Astrocyte of the cerebellum (primary cell): ENCODE data around the gene OR2B6.

ENCODE experiments used
- DNase-seq: peaks from one replicate; pipeline ENCODE4 v3.0.0-alpha.2; 2011; ENCODE audit warnings: low read depth
- H3K4me3 ChIP-seq: 2 replicates; pipeline ENCODE4 v1.5.1; 2011; ENCODE audit warnings: mild to moderate bottlenecking, low read depth, low read length, moderate library complexity
- in situ Hi-C: cut with HindIII; loops from 2 replicates; pipeline ENCODE4 v1.10.0; 2017; ENCODE audit warnings: low sequenced_read_pairs
- TF ChIP-seq, protein P1 (sequence below): IDR thresholded peaks from 2 replicates; pipeline ENCODE4 v1.5.1; 2012; ENCODE audit warnings: low read length, low read depth, moderate library complexity, mild to moderate bottlenecking; ENCODE audit errors: missing control alignments

Gene OR2B6

DNA sequence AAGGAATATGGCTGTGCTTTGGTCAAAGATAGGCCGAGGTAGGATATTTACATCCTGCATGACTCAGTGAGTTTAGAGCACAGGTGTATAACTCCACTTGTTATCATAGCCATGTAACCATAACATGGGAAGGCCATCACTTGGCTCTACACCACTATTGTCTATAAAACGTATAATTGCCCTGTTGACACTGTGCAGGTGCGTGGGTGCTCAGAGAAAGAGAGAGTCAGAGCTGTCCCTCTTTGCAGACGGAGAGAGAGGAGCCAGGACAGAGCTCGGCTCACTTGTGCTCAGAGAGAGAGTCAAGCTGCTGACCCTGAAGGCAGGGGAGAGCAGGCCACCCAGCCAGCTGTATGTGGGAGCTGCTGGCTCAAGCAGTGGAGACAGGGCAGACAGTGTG is 46.0 kb downstream of the OR2B6 start:
- DNase-seq = no peak
- in situ Hi-C loops = no loop called here

DNA sequence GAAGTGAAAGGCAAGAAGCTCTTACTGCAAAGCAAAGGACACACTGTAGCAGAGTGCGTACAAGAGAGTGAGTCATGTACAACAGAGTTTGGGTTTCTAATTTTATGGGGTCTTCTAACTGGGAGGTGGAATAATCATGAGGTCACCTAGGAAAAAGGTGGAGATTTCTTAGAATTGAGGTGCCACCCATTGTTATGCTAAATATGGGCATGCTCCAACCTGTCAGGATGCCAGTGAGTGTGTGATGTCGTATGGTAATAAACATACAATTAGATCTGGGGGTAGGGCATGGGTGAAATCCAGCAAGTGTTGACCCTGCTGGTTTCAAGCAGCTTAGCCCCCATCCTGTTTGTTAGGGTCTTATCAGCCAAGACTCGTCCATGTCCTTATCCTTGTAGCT is 46.6 kb downstream of the OR2B6 start:
- no peak for DNase-seq
- in situ Hi-C loops = no loop called here
- TF ChIP-seq, protein P1, sequence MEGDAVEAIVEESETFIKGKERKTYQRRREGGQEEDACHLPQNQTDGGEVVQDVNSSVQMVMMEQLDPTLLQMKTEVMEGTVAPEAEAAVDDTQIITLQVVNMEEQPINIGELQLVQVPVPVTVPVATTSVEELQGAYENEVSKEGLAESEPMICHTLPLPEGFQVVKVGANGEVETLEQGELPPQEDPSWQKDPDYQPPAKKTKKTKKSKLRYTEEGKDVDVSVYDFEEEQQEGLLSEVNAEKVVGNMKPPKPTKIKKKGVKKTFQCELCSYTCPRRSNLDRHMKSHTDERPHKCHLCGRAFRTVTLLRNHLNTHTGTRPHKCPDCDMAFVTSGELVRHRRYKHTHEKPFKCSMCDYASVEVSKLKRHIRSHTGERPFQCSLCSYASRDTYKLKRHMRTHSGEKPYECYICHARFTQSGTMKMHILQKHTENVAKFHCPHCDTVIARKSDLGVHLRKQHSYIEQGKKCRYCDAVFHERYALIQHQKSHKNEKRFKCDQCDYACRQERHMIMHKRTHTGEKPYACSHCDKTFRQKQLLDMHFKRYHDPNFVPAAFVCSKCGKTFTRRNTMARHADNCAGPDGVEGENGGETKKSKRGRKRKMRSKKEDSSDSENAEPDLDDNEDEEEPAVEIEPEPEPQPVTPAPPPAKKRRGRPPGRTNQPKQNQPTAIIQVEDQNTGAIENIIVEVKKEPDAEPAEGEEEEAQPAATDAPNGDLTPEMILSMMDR = no peak
- H3K4me3 ChIP-seq = no peak overlapping the region

More for the DNA sequence above, 46.0 kb downstream of the OR2B6 start:
- TF ChIP-seq, protein P1 = no peak
- no peak overlapping the region for H3K4me3 ChIP-seq

DNA sequence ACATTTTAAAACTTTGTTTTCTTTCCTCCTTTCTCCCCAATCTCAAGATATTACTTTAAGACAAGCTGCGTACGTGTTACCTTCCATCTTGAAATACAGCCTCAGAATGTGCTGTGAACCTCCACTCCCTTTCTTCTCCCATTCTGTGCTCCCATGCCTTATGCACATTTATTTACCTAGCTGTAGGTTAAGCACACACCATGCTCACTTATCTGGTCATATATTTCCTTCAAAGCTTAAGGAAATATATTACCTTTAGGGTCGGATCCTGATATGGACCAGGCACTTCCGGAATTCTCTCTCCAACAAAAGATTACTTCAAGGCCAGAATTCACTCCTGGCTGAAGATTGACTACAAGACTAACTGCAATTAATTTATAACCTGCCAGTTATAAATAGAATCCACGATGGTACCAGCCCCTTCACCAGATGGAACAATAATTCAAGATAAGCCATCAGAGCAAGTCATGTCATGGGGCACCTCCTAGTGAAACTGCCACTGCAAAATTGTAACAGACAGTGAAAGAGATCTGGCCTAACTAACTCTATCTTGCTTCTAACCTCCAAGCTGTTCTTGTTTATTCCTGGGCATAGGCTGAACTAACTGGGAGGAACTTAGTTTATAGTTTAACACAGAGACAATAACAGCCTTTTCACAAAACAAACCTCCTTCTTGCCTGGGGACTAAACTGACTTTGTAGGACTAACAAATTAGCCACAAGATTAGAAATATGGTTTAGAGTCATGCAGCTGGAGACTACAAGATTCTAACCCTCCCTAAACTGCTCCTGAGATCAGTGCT is 47.5 kb downstream of the OR2B6 start:
- no peak overlapping the region for H3K4me3 ChIP-seq
- TF ChIP-seq, protein P1 = no peak
- in situ Hi-C loops = no loop called here
- DNase-seq = no peak

GRCh38 chr6:28005152-28005890 is 48.3 kb downstream of the OR2B6 start:
- no peak overlapping the region for H3K4me3 ChIP-seq
- DNase-seq = no peak
- in situ Hi-C loops = no loop called here
- TF ChIP-seq, protein P1 = no peak

GRCh38 chr6:28005975-28006374 is 48.9 kb downstream of the OR2B6 start:
- DNase-seq = no peak
- in situ Hi-C loops = no loop called here
- no peak overlapping the region for H3K4me3 ChIP-seq
- TF ChIP-seq, protein P1 = no peak
